ENCODE data around the gene PRR20A.
"Not testable (repeated sequence)": the region's sequence is repeated elsewhere in the genome, so short reads cannot be mapped to it uniquely, and the experiment has no call there.

PRR20A gene

DNA sequence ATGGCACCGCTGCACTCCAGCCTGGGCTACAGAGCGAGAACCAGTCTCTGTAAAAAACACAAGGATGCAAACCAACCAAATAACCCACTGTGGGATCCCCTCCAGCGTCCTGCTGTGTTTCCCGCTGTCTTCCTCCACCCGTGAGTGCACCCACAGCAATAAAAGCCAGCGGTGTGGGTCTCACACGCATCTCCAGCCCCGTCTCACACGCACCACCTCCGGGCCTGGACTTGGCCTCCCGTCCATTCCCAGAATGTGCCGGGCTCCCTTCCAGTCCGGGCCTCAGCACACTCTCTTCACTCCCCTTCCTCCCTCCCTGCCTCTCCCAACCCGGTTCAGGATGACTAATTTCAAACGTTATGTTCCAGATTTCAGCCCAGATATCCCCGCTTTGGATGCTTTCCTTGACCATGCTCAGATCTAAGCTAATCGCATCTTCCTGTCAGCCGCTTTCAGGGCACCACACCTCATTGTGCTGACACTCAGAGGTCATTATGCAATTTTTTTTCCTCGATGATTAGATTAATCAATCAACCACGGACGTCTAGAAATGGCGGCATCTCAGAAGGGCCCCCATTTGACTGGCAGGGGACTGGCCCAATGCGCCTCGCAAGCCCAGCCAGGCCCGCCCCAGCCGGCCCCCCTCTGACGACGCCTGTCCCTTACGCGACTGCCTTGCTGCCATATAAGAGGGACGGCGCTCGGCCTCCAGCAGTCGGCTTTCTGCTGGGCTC is at the start of gene PRR20A:
Gene PRR20A (plus strand): TSS at position 684 of the 734 bp plus-strand sequence. CDS start 387 bp downstream, outside the sequence.
- DNase-seq: not testable (repeated sequence)

DNA sequence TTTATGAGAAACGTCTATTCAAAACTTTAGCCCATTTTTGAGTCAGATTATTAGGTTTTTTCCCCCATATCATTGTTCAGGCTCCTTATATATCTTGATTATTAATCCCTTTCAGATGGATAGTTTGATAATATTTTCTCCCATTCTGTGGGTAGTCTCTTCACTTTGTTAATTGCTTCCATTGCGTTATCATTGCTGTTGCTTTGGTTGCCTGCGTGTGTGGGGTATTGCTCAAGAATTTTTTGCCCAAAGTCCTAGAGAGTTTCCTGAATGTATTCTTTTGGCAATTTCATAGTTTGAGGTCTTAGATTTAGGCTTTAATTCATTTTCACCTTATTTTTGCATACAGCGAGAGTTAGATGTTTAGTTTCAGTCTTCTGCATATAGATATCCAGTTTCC is 25.8 kb upstream of the PRR20A start:
- no peak for DNase-seq

DNA sequence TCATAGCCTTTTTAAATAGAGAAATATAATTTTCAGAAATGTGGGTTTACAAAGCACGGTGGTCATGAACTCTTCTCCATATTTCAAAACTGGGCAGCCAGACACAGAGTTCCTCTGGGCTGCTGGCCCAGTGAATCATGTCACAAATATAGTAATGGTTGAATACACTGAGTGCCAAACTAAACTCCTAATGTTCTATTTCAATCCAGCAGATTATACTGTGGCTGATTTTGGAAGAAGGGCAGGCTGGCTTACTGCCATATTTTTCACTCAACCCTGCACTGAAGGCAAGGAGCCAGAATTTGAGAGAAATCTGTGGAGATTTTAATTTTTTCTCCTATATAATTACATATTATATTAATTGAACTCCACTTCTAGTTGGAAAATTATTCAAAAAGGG is 17.0 kb upstream of the PRR20A start:
- DNase-seq: no peak

DNA sequence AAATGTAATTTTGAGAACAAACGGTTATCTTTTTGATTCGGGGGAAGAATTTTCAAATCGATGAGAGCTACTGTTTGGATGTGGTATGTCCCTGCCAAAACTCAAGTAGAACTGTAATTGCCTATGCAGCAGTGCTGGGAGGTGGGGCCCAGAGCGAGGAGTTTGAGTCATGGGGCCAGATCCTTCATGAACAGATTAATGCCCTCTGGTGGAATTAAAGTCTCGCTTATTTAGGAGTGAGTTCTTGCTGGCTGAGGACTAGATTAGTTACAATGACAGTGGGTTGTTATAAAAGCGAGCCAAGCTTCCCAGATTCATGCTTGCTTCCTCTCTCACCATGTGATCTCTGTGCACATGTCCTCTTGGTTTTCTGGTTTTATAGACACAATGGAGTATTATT is 11.8 kb upstream of the PRR20A start:
- no peak for DNase-seq

DNA sequence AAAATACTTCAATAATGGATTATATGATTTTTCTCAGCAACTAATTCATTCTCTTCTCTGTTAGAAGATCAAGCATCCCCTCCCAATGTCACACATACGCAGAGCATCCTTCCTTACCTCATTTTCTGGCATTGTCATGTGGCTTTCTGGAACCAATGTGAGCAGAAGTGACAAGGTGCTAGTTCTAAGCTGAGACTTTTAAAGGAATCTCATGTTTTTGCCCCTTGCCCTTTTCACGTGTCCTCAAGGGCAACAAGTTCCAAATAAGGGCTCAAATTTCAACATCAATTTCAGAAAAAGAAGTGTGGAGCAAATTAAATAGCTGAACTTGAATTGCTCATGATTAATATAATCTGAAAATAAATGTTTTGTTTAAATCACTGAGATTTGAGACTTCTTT is 4.6 kb upstream of the PRR20A start:
- DNase-seq: no peak

DNA sequence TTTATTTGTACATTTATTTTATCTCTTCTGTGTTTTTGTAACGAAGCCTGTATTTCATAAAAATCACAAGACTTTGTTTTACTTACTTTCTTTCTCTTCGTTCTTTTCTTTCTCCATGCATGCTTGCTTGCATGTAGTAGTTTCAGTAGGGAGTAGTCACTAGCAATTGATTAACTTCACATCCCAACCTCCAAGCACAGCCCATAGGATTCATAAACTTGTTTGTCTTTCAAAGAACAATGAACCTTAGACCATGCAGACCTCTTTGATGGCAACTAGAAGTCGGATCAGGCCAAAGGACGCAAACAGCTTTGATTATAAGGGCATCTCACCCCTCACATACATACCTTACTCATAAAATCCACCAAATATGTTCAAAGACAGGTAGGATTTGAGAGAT is 3.1 kb upstream of the PRR20A start:
- DNase-seq: no peak

DNA sequence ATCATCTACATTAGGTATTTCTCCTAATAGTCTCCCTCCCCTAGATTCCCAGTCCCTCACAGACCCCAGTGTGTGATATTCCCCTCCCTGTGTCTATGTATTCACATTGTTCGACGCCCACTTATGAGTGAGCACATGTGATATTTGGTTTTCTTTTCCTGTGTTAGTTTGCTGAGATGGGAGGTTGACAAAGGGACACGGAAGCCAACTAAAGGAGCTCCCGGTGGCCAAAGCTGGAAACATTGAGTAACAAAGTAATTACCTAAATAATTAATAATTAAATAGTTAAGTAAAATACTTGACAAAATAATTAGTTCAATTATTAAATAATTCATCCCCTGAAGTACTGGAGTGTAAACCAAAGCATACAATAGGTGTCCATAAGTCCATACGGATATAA is 1.7 kb upstream of the PRR20A start:
- DNase-seq: no peak

DNA sequence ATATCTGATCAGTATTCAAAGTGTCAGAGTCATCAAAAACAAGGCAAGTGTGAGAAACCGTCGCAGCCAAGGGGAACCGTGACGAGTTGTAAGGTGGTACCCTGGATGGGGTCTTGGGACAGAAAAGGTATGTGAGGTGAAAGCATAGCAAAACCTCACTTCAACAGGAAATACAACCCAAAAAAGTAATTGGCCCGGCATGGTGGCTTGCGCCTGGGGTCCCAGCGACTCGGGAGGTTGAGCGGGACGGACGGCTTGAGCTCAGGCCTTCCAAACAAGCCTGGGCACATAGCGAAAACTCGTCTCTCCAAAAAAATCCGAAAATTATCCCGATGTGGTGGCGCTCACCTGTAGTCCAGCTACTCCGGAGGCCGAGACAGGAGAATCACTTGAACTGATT is 937 bp upstream of the PRR20A start:
- not testable (repeated sequence) for DNase-seq

DNA sequence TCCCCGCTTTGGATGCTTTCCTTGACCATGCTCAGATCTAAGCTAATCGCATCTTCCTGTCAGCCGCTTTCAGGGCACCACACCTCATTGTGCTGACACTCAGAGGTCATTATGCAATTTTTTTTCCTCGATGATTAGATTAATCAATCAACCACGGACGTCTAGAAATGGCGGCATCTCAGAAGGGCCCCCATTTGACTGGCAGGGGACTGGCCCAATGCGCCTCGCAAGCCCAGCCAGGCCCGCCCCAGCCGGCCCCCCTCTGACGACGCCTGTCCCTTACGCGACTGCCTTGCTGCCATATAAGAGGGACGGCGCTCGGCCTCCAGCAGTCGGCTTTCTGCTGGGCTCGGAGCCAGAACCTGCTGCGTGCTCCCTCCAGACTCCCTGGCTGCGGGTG is 6.5 kb downstream of the PRR20A start, which contains the start of gene PRR20B:
Gene PRR20B (plus strand): TSS at position 301 of the 400 bp plus-strand sequence. CDS start 387 bp downstream, outside the sequence.
- DNase-seq: not testable (repeated sequence)

DNA sequence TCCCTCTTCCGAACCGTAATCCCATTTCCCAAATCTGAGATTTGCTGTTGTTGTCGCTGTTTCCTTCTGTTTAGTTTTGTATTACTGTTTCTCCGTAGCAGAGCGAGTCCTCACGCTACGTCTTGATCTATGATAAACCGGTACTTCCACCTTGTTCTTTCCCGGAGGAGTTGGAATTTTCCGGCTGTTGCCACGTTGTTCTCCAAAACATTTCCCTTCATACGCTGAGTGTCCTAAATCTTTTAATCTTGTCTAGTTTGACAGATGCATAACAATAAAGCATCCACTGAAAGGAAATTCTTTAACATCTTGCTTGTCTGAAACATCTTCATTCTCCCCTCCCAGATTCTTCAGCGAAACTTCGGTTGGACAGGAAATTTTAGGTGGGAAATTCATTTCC is 7.4 kb downstream of the PRR20A start:
- not testable (repeated sequence) for DNase-seq

DNA sequence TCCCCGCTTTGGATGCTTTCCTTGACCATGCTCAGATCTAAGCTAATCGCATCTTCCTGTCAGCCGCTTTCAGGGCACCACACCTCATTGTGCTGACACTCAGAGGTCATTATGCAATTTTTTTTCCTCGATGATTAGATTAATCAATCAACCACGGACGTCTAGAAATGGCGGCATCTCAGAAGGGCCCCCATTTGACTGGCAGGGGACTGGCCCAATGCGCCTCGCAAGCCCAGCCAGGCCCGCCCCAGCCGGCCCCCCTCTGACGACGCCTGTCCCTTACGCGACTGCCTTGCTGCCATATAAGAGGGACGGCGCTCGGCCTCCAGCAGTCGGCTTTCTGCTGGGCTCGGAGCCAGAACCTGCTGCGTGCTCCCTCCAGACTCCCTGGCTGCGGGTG is 13.0 kb downstream of the PRR20A start, which contains the start of gene PRR20C:
Gene PRR20C (plus strand): TSS at position 301 of the 400 bp plus-strand sequence. CDS start 387 bp downstream, outside the sequence.
- not testable (repeated sequence) for DNase-seq

DNA sequence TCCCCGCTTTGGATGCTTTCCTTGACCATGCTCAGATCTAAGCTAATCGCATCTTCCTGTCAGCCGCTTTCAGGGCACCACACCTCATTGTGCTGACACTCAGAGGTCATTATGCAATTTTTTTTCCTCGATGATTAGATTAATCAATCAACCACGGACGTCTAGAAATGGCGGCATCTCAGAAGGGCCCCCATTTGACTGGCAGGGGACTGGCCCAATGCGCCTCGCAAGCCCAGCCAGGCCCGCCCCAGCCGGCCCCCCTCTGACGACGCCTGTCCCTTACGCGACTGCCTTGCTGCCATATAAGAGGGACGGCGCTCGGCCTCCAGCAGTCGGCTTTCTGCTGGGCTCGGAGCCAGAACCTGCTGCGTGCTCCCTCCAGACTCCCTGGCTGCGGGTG is 19.6 kb downstream of the PRR20A start, which contains the start of gene PRR20D:
Gene PRR20D (plus strand): TSS at position 301 of the 400 bp plus-strand sequence. CDS start 387 bp downstream, outside the sequence.
- not testable (repeated sequence) for DNase-seq

DNA sequence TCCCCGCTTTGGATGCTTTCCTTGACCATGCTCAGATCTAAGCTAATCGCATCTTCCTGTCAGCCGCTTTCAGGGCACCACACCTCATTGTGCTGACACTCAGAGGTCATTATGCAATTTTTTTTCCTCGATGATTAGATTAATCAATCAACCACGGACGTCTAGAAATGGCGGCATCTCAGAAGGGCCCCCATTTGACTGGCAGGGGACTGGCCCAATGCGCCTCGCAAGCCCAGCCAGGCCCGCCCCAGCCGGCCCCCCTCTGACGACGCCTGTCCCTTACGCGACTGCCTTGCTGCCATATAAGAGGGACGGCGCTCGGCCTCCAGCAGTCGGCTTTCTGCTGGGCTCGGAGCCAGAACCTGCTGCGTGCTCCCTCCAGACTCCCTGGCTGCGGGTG is 26.2 kb downstream of the PRR20A start, which contains the start of gene PRR20E:
Gene PRR20E (plus strand): TSS at position 301 of the 400 bp plus-strand sequence. CDS start 387 bp downstream, outside the sequence.
- not testable (repeated sequence) for DNase-seq

DNA sequence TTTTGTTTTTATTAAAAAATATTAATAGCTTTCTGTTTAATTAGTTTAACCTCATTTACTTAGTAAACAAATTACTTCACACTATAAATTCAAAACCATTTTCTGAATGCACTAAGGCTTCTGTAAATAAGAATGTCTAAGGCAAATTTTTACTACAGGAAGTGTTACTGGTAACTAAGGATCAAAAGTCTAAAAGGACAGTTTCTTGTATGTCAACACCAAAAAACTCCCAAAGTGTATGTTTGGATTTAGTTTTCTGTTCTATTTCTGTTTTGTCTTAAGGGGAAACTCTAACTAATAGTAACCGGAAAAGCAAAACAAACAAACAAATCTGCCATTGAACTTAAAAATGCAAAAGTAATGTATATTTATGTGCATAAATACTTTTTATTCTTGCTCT is 50.9 kb downstream of the PRR20A start:
- no peak for DNase-seq
